ENCODE measurements around the gene CEP170B.

CEP170B gene

GRCh38 chr14:104891121-104891551, 26.1 kb downstream of the CEP170B start:
- Histone ChIP-seq H3K27ac (ENCODE audit: low read depth, low read length, poor library complexity, severe bottlenecking) (no peak overlapping the region), H3K9me3 (ENCODE audit: low read length) (no peaks in the 10 kb centered on the region), H4K20me1 (ENCODE audit: insufficient read depth, low read length) (no peaks in the 10 kb centered on the region), H3K36me3 (ENCODE audit: insufficient read depth, low read length) (no peaks in the 10 kb centered on the region), H3K9me2 (ENCODE audit: low read depth, low read length) (no peaks in the 10 kb centered on the region), H3K4me3 (ENCODE audit: low read depth, low read length, poor library complexity, severe bottlenecking) (no peak overlapping the region), H3K4me1 (ENCODE audit: insufficient read depth, low read length, severe bottlenecking) (peaks cover 19% of the 10 kb centered on the region), H2AFZ (ENCODE audit: low read length) (no peak overlapping the region), H3K27me3 (ENCODE audit: insufficient read depth, low read length) (peaks cover 5% of the 10 kb centered on the region), H3K9ac (ENCODE audit: low read length) (no peak overlapping the region), H3K4me2 (ENCODE audit: low read length) (no peak overlapping the region), H3F3A (ENCODE audit: insufficient read depth, low read length) (no peaks in the 10 kb centered on the region), H3K79me2 (ENCODE audit: insufficient read depth, low read length) (no peaks in the 10 kb centered on the region)
- TF ChIP-seq CTCF (IDR thresholded peaks at IDR 0.05; ENCODE audit: low read length) (no peak), EZH2 (IDR thresholded peaks at IDR 0.05; ENCODE audit: borderline replicate concordance, low read length) (no peak)

GRCh38 chr14:104891664-104892530, 26.8 kb downstream of the CEP170B start:
- Histone ChIP-seq H3K4me1 (ENCODE audit: insufficient read depth, low read length, severe bottlenecking) (peaks cover 23% of the 10 kb centered on the region), H3K4me3 (ENCODE audit: low read depth, low read length, poor library complexity, severe bottlenecking) (no peak overlapping the region), H2AFZ (ENCODE audit: low read length) (no peak overlapping the region), H3K9me3 (ENCODE audit: low read length) (no peaks in the 10 kb centered on the region), H4K20me1 (ENCODE audit: insufficient read depth, low read length) (no peaks in the 10 kb centered on the region), H3K27me3 (ENCODE audit: insufficient read depth, low read length) (peaks cover 5% of the 10 kb centered on the region), H3K79me2 (ENCODE audit: insufficient read depth, low read length) (no peaks in the 10 kb centered on the region), H3K27ac (ENCODE audit: low read depth, low read length, poor library complexity, severe bottlenecking) (no peak overlapping the region), H3F3A (ENCODE audit: insufficient read depth, low read length) (no peaks in the 10 kb centered on the region), H3K9me2 (ENCODE audit: low read depth, low read length) (no peaks in the 10 kb centered on the region), H3K36me3 (ENCODE audit: insufficient read depth, low read length) (no peaks in the 10 kb centered on the region), H3K4me2 (ENCODE audit: low read length) (no peak overlapping the region), H3K9ac (ENCODE audit: low read length) (no peak overlapping the region)
- TF ChIP-seq CTCF (IDR thresholded peaks at IDR 0.05; ENCODE audit: low read length) (no peak), EZH2 (IDR thresholded peaks at IDR 0.05; ENCODE audit: borderline replicate concordance, low read length) (no peak)

- Histone ChIP-seq H3K4me1 (ENCODE audit: insufficient read depth, low read length, severe bottlenecking) (peaks cover 23% of the 10 kb centered on the region), H3K36me3 (ENCODE audit: insufficient read depth, low read length) (no peaks in the 10 kb centered on the region), H3F3A (ENCODE audit: insufficient read depth, low read length) (no peaks in the 10 kb centered on the region), H3K9me2 (ENCODE audit: low read depth, low read length) (no peaks in the 10 kb centered on the region), H4K20me1 (ENCODE audit: insufficient read depth, low read length) (no peaks in the 10 kb centered on the region), H3K9me3 (ENCODE audit: low read length) (no peaks in the 10 kb centered on the region), H3K27ac (ENCODE audit: low read depth, low read length, poor library complexity, severe bottlenecking) (no peak overlapping the region), H3K4me3 (ENCODE audit: low read depth, low read length, poor library complexity, severe bottlenecking) (no peak overlapping the region), H3K9ac (ENCODE audit: low read length) (no peak overlapping the region), H3K27me3 (ENCODE audit: insufficient read depth, low read length) (peaks cover 5% of the 10 kb centered on the region), H3K4me2 (ENCODE audit: low read length) (no peak overlapping the region), H3K79me2 (ENCODE audit: insufficient read depth, low read length) (no peaks in the 10 kb centered on the region), H2AFZ (ENCODE audit: low read length) (no peak overlapping the region)
- TF ChIP-seq CTCF (IDR thresholded peaks at IDR 0.05; ENCODE audit: low read length) = no peak
- TF ChIP-seq EZH2 (IDR thresholded peaks at IDR 0.05; ENCODE audit: borderline replicate concordance, low read length) = no peak
These were observed 27.7 kb downstream of the CEP170B start for GRCh38 chr14:104892531-104893434.
